GM12892 (cell line): Measurements from ENCODE around the gene SNX13.

Experiments
- POLR2A ChIP-seq: IDR thresholded peaks from 2 replicates; pipeline ENCODE4 v1.6.1; 2011; ENCODE audit warnings: low read depth, low read length, control low read depth
- POLR2AphosphoS5 ChIP-seq: IDR thresholded peaks from 2 replicates; pipeline ENCODE4 v1.6.1; 2011; ENCODE audit warnings: low read depth, low read length, control low read depth
- TAF1 ChIP-seq: IDR thresholded peaks from 2 replicates; pipeline ENCODE4 v1.6.1; 2011; ENCODE audit warnings: low read depth, mild to moderate bottlenecking, control low read depth, low read length, borderline replicate concordance

- TF ChIP-seq TAF1 (no peak), POLR2AphosphoS5 (no peak), POLR2A (no peak)
Observed at GRCh38 chr7:17946591-17946990, 6.3 kb upstream of the SNX13 start.
